Heart right ventricle (tissue), 16 donors: ENCODE results near the gene DYNC1I1. TPM values are rescaled to one million over a fixed set of nuclear protein-coding genes. Genes with fewer than 3 reads are reported as not detected.

Experiments used
- ATAC-seq, 8 donors: fragments of 200-7000 bp; cut with Tn5 transposase; one replicate each; pipeline ENCODE4 v1.9.1; 2020; ENCODE audit warnings: mild to moderate bottlenecking in 8 of 8, moderate library complexity in 8 of 8, moderate number of reproducible peaks in 1 of 8
- DNase-seq, 2 donors: peaks; one replicate each; pipeline ENCODE4 v3.0.0-alpha.2; 2020
- H3K27ac ChIP-seq, 10 donors: fragments of 200-600 bp; sonication (generic) in 2 of 10; one replicate each; pipeline versions ENCODE4 v1.5.0 to v1.8.0; 2020 to 2022; ENCODE audit warnings: mild to moderate bottlenecking in 3 of 10
- H3K27me3 ChIP-seq, 7 donors: fragments of 200-600 bp; one replicate each; pipeline ENCODE4 v1.8.0; 2021 to 2022; ENCODE audit warnings: mild to moderate bottlenecking in 2 of 7
- H3K36me3 ChIP-seq, 9 donors: fragments of 200-600 bp; sonication (generic) in 1 of 9; one replicate each; pipeline versions ENCODE4 v1.5.0 to v1.8.0; 2020 to 2022; ENCODE audit warnings: mild to moderate bottlenecking in 2 of 9
- H3K4me1 ChIP-seq, 9 donors: fragments of 200-600 bp; sonication (generic) in 1 of 9; one replicate each; pipeline versions ENCODE4 v1.5.0 to v1.8.0; 2020 to 2022; ENCODE audit warnings: mild to moderate bottlenecking in 4 of 9
- H3K4me3 ChIP-seq, 10 donors: fragments of 200-600 bp; sonication (generic) in 2 of 10; one replicate each; pipeline versions ENCODE4 v1.5.0 to v1.8.0; 2020 to 2022; ENCODE audit warnings: mild to moderate bottlenecking in 7 of 10, moderate library complexity in 2 of 10
- H3K9me3 ChIP-seq, 11 donors: fragments of 200-600 bp in 10 of 11; sonication (generic) in 2 of 11; one replicate each; pipeline versions ENCODE4 v1.5.0 to v1.8.0; 2013 to 2022; ENCODE audit warnings: mild to moderate bottlenecking in 2 of 11, control low read depth in 1 of 11, moderate library complexity in 1 of 11
- WGBS, 2 donors: extraction: QIAGEN DNeasy Blood & Tissue Kit; methylation state at CpG; one replicate each; pipeline ENCODE4 v1.1.7; 2013; ENCODE audit warnings: inconsistent platforms in 1 of 2; 5-methylcytosine and 5-hydroxymethylcytosine counted together
- intact Hi-C, 10 donors: fragments of 100-400 bp; cut with DNase I; formaldehyde crosslinking; loops; one replicate each; pipeline versions ENCODE4 v1.11.1 to v1.14.2; 2022
- polyA plus RNA-seq, 2 donors: library from polyadenylated mRNA; stranded (reverse); fragments of 200-250 nt; gene quantifications; one replicate each; pipeline ENCODE4 v1.2.3, GENCODE V29; 2013
- total RNA-seq, 10 donors: library from RNA; stranded (reverse); fragmentation: NEBNext Ultra II Directional in 3 of 10; extraction: Animal tissue kit (Norgen Biotek cat#: 25700) in 3 of 10; gene quantifications; one replicate each; pipeline versions ENCODE4 v1.2.1 to v1.2.4, GENCODE V29; 2021 to 2023
- TF ChIP-seq, protein P1 (sequence below), 9 donors: fragments of 200-600 bp; sonication (generic) in 2 of 9; IDR thresholded peaks; one replicate each; pipeline versions ENCODE4 v1.5.0 to v1.8.0; 2021 to 2022; ENCODE audit warnings: antibody characterized with exemption in 9 of 9, mild to moderate bottlenecking in 5 of 9, moderate library complexity in 1 of 9
- donor health status: Arrhythmogenic right ventricular cardiomyopathy.
- donor health status: ischemic (EF 13 %, LVEDD 7.1; RV severe dilation, severe dysfunction).
- donor health status: healthy with polysubstance abuse.
- donor health status: DM: no; HTN: yes; CAD: no.
- donor health status: DM: no; HTN: no; CAD: no.
- donor health status: ischemic (EF 25% LVEDD 6.9; RV normal size, moderate dysfunction).
- donor health status: ischemic (EF 25% LVEDD 5.7; RV mildly dilated, moderate dysfunction).
- donor health status: healthy.
- donor health status: DM: yes; HTN: yes; CAD: no.
- donor health status: Ischemic cardiomyopathy.
- donor health status: ischemic (EF 35%, LVEDD 5.7; RV mildly dilated, moderate dysfunction).
- donor health status: nonischemic (EF 11% LVEDD 7.7; RV severe dilation, severe dysfunction).
- donor health status: DM: yes; HTN: yes; CAD: no.
- donor health status: PGD.
- donor health status: ischemic (EF 29% LVEDD 5.4; RV normal size, mild dysfunction).
- donor health status: nonischemic (EF 23%, LVEDD 6.1; RV moderate dilation, normal function).

Gene DYNC1I1
- total and polyA plus RNA-seq, 12 donors, result 6.4 to 43.4 (median 35.6) TPM

DNA sequence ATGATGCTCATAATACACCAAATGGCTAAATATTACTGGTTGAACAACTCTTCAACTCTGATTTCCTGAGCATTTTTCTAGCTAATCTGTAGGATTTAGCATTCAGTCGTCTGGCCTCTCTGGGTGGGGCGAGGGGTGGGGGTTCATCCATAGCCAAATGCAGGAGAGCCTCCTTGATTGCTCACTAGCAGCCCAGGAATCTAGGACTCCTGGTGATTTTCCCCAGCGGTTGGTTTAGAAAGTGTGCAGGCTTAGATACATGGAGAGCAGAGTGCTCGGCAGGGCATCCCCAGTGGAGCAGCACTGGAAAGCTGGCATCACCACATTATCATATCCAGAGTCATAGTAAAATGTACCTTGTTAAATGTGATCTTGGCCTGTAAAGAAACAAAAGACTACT is 136.1 kb downstream of the DYNC1I1 start:
- intact Hi-C loops, result no loop called here

DNA sequence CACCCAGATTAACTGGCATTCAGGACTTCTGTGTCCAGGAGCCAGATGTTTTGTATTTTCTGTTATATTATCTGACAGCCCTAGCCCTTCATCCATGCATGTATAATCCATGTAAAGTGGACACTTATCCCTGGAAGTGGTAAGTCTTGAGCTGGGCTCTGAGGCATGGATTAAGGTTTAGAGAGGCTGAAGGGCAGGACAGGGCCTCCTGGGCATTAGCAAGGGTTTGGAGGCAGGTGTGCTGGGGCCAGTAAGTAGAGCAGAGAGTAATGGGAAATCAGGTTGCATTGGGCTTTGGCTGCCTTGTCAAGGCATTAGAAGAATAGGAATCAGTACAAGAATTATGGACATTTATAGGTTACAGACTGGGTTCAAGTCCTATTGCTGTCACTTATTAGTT is 138.0 kb downstream of the DYNC1I1 start:
- no peaks in the 10 kb centered on the region for H3K9me3 ChIP-seq
- H3K4me3 ChIP-seq, result no peak overlapping the region
- no peaks in the 10 kb centered on the region for H3K36me3 ChIP-seq
- no peaks in the 10 kb centered on the region for H3K27me3 ChIP-seq
- intact Hi-C loops, result loop anchor here in 6 of 10 donors (5.0 to 10.0 kb wide), 8 partner anchors 77 to 1924 kb away; partner anchors contain the start of gene DLX5 (in 1 of the 6)
- no peak for ATAC-seq
- H3K27ac ChIP-seq, result no peak overlapping the region
- DNase-seq, result no peak
- TF ChIP-seq, protein P1, sequence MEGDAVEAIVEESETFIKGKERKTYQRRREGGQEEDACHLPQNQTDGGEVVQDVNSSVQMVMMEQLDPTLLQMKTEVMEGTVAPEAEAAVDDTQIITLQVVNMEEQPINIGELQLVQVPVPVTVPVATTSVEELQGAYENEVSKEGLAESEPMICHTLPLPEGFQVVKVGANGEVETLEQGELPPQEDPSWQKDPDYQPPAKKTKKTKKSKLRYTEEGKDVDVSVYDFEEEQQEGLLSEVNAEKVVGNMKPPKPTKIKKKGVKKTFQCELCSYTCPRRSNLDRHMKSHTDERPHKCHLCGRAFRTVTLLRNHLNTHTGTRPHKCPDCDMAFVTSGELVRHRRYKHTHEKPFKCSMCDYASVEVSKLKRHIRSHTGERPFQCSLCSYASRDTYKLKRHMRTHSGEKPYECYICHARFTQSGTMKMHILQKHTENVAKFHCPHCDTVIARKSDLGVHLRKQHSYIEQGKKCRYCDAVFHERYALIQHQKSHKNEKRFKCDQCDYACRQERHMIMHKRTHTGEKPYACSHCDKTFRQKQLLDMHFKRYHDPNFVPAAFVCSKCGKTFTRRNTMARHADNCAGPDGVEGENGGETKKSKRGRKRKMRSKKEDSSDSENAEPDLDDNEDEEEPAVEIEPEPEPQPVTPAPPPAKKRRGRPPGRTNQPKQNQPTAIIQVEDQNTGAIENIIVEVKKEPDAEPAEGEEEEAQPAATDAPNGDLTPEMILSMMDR (IDR thresholded peaks at IDR 0.05), result no peak
- H3K4me1 ChIP-seq, result no peaks in the 10 kb centered on the region

More for the DNA sequence above, 136.1 kb downstream of the DYNC1I1 start:
- H3K27ac ChIP-seq, result no peak overlapping the region
- DNase-seq, result no peak
- H3K36me3 ChIP-seq, result no peaks in the 10 kb centered on the region
- WGBS, 2 donors, result 48 to 54% methylated on average over 4 of the region's 4 CpGs
- no peaks in the 10 kb centered on the region for H3K27me3 ChIP-seq
- TF ChIP-seq, protein P1 (IDR thresholded peaks at IDR 0.05), result no peak
- no peaks in the 10 kb centered on the region for H3K4me1 ChIP-seq
- no peak for ATAC-seq
- no peak overlapping the region for H3K4me3 ChIP-seq
- peaks cover 0 to 2% (median 0%) of the 10 kb centered on the region in 11 donors for H3K9me3 ChIP-seq

DNA sequence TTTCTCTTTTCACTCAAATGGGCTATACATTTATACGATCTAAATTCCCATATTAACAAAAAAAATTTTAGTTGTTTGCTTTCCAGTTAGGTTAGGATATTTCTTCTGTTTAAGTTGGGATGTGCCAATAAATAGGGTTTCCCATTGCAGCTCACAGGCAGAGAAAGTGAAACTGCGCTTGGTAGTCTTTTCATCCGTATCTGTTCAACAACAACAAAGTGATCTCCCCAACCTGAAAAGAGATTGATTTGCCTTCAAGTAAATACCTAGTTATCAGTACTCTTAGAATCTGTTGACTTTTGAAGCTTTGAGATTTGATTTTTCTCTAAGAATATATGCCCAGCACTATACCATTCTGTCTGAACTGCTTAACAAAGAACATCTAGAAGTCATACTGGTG is 143.4 kb downstream of the DYNC1I1 start:
- Histone ChIP-seq H3K4me3 (peak overlapping the region in 3 of 10 donors; percentile 2 to 11 (median 9)), H3K27me3 (peaks cover 0 to 6% (median 0%) of the 10 kb centered on the region in 7 donors), H3K4me1 (peaks cover 0 to 9% (median 0%) of the 10 kb centered on the region in 9 donors), H3K27ac (no peak overlapping the region), H3K9me3 (no peaks in the 10 kb centered on the region), H3K36me3 (no peaks in the 10 kb centered on the region)
- whole genome bisulfite sequencing, 2 donors, result 82 to 86% methylated on average over 3 of the region's 3 CpGs
- DNase-seq, result no peak
- intact Hi-C loops, result loop anchor here (2.0 to 10.0 kb wide), 12 partner anchors 149 to 1919 kb away; partner anchors contain the start of gene DLX5 (in 1 of the 10)
- TF ChIP-seq, protein P1 (IDR thresholded peaks at IDR 0.05), result no peak
- no peak for ATAC-seq

DNA sequence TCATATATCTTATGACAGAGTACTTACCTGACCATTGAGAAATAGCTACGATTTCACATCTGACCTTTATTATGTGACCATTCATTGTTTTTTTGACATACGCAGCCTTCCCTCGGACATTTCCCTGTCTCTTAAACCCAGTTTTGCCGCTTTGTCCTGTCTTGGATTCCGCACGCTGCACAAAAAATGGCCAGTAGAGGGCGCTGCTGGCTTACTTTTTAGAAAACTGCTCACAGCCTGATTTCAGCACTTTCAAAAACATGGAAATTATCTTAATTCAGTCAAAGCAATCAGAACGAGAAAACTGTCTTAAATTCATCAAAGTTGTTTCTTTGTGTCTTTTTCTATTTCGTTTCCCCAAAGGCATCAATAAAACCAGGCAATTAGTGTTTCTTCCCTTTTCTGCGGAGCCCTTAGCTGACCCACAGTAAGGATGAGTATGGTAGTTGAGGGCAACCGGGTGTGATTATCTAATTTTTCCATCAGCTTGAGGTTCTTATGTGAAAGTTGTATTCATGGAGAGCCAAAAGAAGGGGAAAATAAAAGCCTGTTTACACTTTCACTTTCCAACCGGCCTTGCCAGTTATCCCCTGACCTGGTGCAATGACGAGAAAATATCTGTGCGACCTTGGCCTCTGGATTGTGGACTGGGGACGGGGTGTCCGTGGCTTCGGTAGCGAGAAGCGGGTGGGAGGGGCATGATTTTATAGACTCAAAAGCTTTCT is 144.4 kb downstream of the DYNC1I1 start:
- peak in 7 of 8 donors; percentile 52 to 86 (median 80) for ATAC-seq

More for the DNA sequence above, 144.4 kb downstream of the DYNC1I1 start:
- Histone ChIP-seq H3K9me3 (no peaks in the 10 kb centered on the region), H3K27me3 (peaks cover 0 to 6% (median 0%) of the 10 kb centered on the region in 7 donors), H3K4me1 (peaks cover 0 to 9% (median 0%) of the 10 kb centered on the region in 9 donors), H3K36me3 (no peaks in the 10 kb centered on the region), H3K4me3 (peak overlapping the region in 3 of 10 donors; percentile 2 to 11 (median 8)), H3K27ac (no peak overlapping the region)
- intact Hi-C loops, result loop anchor here (2.0 to 10.0 kb wide), 12 partner anchors 148 to 1918 kb away; partner anchors contain the start of gene DLX5 (in 1 of the 10)
- DNase-seq, result peak; percentile 78 to 80
- TF ChIP-seq, protein P1 (IDR thresholded peaks at IDR 0.05), result peak; percentile 88 to 96 (median 93)
- 34 to 38% methylated on average over 19 of the region's 19 CpGs for WGBS, 2 donors
